GM12891 (cell line): ENCODE data around the gene MNX1.

Source experiments
- PAX5 ChIP-seq: IDR thresholded peaks from 2 replicates; pipeline ENCODE4 v1.6.1; 2011; ENCODE audit warnings: low read length, moderate library complexity, mild to moderate bottlenecking; ENCODE audit not compliant: insufficient read depth, severe bottlenecking
- POLR2A ChIP-seq: IDR thresholded peaks from 2 replicates; pipeline ENCODE4 v1.6.1; 2011; ENCODE audit warnings: low read depth, low read length, control low read depth
- POLR2AphosphoS5 ChIP-seq: IDR thresholded peaks from 2 replicates; pipeline ENCODE4 v1.6.1; 2011; ENCODE audit warnings: low read depth, low read length, control low read depth
- SPI1 ChIP-seq: IDR thresholded peaks from 2 replicates; pipeline ENCODE4 v1.6.1; 2011; ENCODE audit warnings: low read depth, low read length, control low read depth
- TAF1 ChIP-seq: IDR thresholded peaks from 2 replicates; pipeline ENCODE4 v1.6.1; 2011; ENCODE audit warnings: low read depth, low read length, control low read depth

DNA sequence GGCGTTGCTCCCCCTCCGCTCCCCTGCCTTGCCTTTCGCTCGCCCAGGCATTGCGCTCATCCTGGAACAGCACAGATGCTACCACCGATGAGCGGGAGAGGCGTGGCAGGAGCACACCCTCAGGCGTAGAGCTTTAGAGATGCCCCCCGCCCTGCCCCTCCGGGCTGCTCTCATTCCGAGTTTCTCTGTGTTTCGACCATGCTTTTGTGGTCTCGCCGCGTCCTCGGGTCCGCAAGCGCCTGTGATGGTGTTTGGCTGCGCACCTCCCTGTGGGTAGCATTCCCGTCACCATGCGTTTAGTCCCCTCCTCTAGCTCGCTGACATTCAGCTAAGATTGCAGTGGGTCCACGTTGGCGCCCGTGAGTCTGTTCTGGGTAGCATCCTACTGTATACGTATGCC is 42.3 kb downstream of the MNX1 start:
- no peak for TF ChIP-seq POLR2A
- no peak for TF ChIP-seq POLR2AphosphoS5
- TF ChIP-seq TAF1 = no peak
- TF ChIP-seq PAX5 = no peak
- no peak for TF ChIP-seq SPI1
